ENCODE results near the gene ZNF358.

GRCh38 chr19:7477758-7478157 lies 38.1 kb upstream of the ZNF358 start:
- TF ChIP-seq EZH2 (IDR thresholded peaks at IDR 0.05; ENCODE audit: low read length, missing control alignments) (no peak), CTCF (conservative IDR thresholded peaks at IDR 0.05 in 1 of 2, IDR thresholded peaks at IDR 0.05 in 1 of 2; ENCODE audit: low read depth in 1 of 2, low read length in 2 of 2) (no peak)

All from fibroblast of lung (primary cell).